ENCODE measurements around the gene CCNT2. TPM values are rescaled to one million over a fixed set of nuclear protein-coding genes. Genes with fewer than 3 reads are reported as not detected.
"Not testable (repeated sequence)": the region's sequence is repeated elsewhere in the genome, so short reads cannot be mapped to it uniquely, and the experiment has no call there.

Gene CCNT2
- total and polyA plus RNA-seq, 7 donors = 4.8 to 33.2 (median 27.4) TPM

- TF ChIP-seq POLR2AphosphoS5 (IDR thresholded peaks at IDR 0.05) (no peak), EP300 (IDR thresholded peaks at IDR 0.05) (no peak), CTCF (IDR thresholded peaks at IDR 0.05) (no peak), POLR2A (IDR thresholded peaks at IDR 0.05) (no peak)
- no peak for DNase-seq
- Histone ChIP-seq H3K9me3 (no peaks in the 10 kb centered on the region), H3K4me1 (no peaks in the 10 kb centered on the region), H3K27ac (no peak overlapping the region), H3K36me3 (peaks cover 4 to 54% (median 26%) of the 10 kb centered on the region in 4 donors), H3K27me3 (no peaks in the 10 kb centered on the region), H3K4me3 (no peak overlapping the region)
- 62 to 85% methylated on average over 5 of the region's 5 CpGs for WGBS, 2 donors
- intact Hi-C loops (cut with DNase I) = no loop called here
These were observed 38.9 kb downstream of the CCNT2 start for GRCh38 chr2:134957477-134957876.

- H3K27me3 ChIP-seq; H3K4me1 ChIP-seq; intact Hi-C loops (cut with DNase I); H3K27ac ChIP-seq; DNase-seq; H3K4me3 ChIP-seq; H3K9me3 ChIP-seq; H3K36me3 ChIP-seq: not testable (repeated sequence)
- 65 to 90% methylated on average over 10 of the region's 10 CpGs for WGBS, 2 donors
These were observed 48.5 kb downstream of the CCNT2 start for GRCh38 chr2:134967166-134967565.

GRCh38 chr2:134973241-134974138, 54.9 kb downstream of the CCNT2 start:
- WGBS, 2 donors = 71 to 92% methylated on average over 2 of the region's 2 CpGs
- Histone ChIP-seq H3K9me3 (no peaks in the 10 kb centered on the region), H3K36me3 (no peaks in the 10 kb centered on the region), H3K4me1 (no peaks in the 10 kb centered on the region), H3K4me3 (no peak overlapping the region), H3K27me3 (no peaks in the 10 kb centered on the region), H3K27ac (no peak overlapping the region)
- TF ChIP-seq POLR2AphosphoS5 (IDR thresholded peaks at IDR 0.05) (no peak), POLR2A (IDR thresholded peaks at IDR 0.05) (no peak)
- DNase-seq = no peak
- intact Hi-C loops (cut with DNase I) = no loop called here

GRCh38 chr2:134975281-134976009, 56.8 kb downstream of the CCNT2 start:
- no peaks in the 10 kb centered on the region for H3K4me1 ChIP-seq
- H3K36me3 ChIP-seq = no peaks in the 10 kb centered on the region
- H3K9me3 ChIP-seq = no peaks in the 10 kb centered on the region
- TF ChIP-seq POLR2A (IDR thresholded peaks at IDR 0.05) (no peak), CTCF (IDR thresholded peaks at IDR 0.05) (no peak), POLR2AphosphoS5 (IDR thresholded peaks at IDR 0.05) (no peak), EP300 (IDR thresholded peaks at IDR 0.05) (no peak)
- no peaks in the 10 kb centered on the region for H3K27me3 ChIP-seq
- no peak overlapping the region for H3K4me3 ChIP-seq
- DNase-seq = no peak
- no peak overlapping the region for H3K27ac ChIP-seq
- 89 to 93% methylated on average over 6 of the region's 6 CpGs for WGBS, 2 donors
- intact Hi-C loops (cut with DNase I) = no loop called here

- H3K4me3 ChIP-seq = no peak overlapping the region
- no peak overlapping the region for H3K27ac ChIP-seq
- no peaks in the 10 kb centered on the region for H3K36me3 ChIP-seq
- H3K4me1 ChIP-seq = no peaks in the 10 kb centered on the region
- no peak for TF ChIP-seq EP300 (IDR thresholded peaks at IDR 0.05)
- no peak for TF ChIP-seq POLR2AphosphoS5 (IDR thresholded peaks at IDR 0.05)
- no peak for TF ChIP-seq CTCF (IDR thresholded peaks at IDR 0.05)
- TF ChIP-seq POLR2A (IDR thresholded peaks at IDR 0.05) = no peak
- intact Hi-C loops (cut with DNase I) = no loop called here
- 65 to 88% methylated on average over 3 of the region's 3 CpGs for whole genome bisulfite sequencing, 2 donors
- no peaks in the 10 kb centered on the region for H3K27me3 ChIP-seq
- H3K9me3 ChIP-seq = no peaks in the 10 kb centered on the region
- DNase-seq = no peak
These were observed 57.6 kb downstream of the CCNT2 start for GRCh38 chr2:134976074-134976702.

GRCh38 chr2:134977104-134977503, 58.5 kb downstream of the CCNT2 start:
- H3K9me3 ChIP-seq; intact Hi-C loops (cut with DNase I); H3K36me3 ChIP-seq; H3K27ac ChIP-seq; H3K4me3 ChIP-seq; H3K4me1 ChIP-seq; H3K27me3 ChIP-seq; DNase-seq: not testable (repeated sequence)
- 88 to 90% methylated on average over 5 of the region's 5 CpGs for WGBS, 2 donors

Measured in sigmoid colon (tissue), 7 donors.